ENCODE measurements around the gene PTGS1.

- TF ChIP-seq CTCF (IDR thresholded peaks at IDR 0.05) (no peak), POLR2AphosphoS5 (IDR thresholded peaks at IDR 0.05; ENCODE audit: low read depth, low read length) (no peak)
These were observed 27.6 kb downstream of the PTGS1 start for GRCh38 chr9:122398371-122398924.
